HG03342 (cell line): ENCODE data around the gene PARD6B.
"Not testable (repeated sequence)": the region's sequence is repeated elsewhere in the genome, so short reads cannot be mapped to it uniquely, and the experiment has no call there.

Source experiments
- ATAC-seq: cut with Tn5 transposase; IDR thresholded peaks from one replicate; pipeline ENCODE4 v1.9.1; 2021; ENCODE audit warnings: mild to moderate bottlenecking, moderate library complexity; ENCODE audit not compliant: unreplicated experiment

PARD6B gene

GRCh38 chr20:50701041-50701963 lies 30.1 kb upstream of the PARD6B start:
- no peak for ATAC-seq

GRCh38 chr20:50703651-50704438 lies 27.5 kb upstream of the PARD6B start:
- ATAC-seq: not testable (repeated sequence)

- no peak for ATAC-seq
Observed at GRCh38 chr20:50704514-50704913, 26.9 kb upstream of the PARD6B start.

GRCh38 chr20:50704971-50705370 lies 26.4 kb upstream of the PARD6B start:
- ATAC-seq: no peak

- ATAC-seq: no peak
Observed at GRCh38 chr20:50708845-50709635, 22.3 kb upstream of the PARD6B start.

- ATAC-seq: no peak
Observed at GRCh38 chr20:50709636-50709973, 21.8 kb upstream of the PARD6B start.

- ATAC-seq: no peak
Observed at GRCh38 chr20:50710492-50711063, 20.8 kb upstream of the PARD6B start.

- no peak for ATAC-seq
Observed at GRCh38 chr20:50711113-50711825, 20.1 kb upstream of the PARD6B start.

- ATAC-seq: no peak
Observed at GRCh38 chr20:50712771-50713656, 18.4 kb upstream of the PARD6B start.

- ATAC-seq: no peak
Observed at GRCh38 chr20:50713657-50714101, 17.7 kb upstream of the PARD6B start.

GRCh38 chr20:50714426-50714825 lies 17.0 kb upstream of the PARD6B start:
- ATAC-seq: not testable (repeated sequence)

- no peak for ATAC-seq
Observed at GRCh38 chr20:50715694-50716093, 15.7 kb upstream of the PARD6B start.

GRCh38 chr20:50716518-50716917 lies 14.9 kb upstream of the PARD6B start:
- ATAC-seq: no peak

GRCh38 chr20:50717312-50717711 lies 14.1 kb upstream of the PARD6B start:
- no peak for ATAC-seq

GRCh38 chr20:50717974-50718761 lies 13.2 kb upstream of the PARD6B start:
- ATAC-seq: no peak

GRCh38 chr20:50719328-50719727 lies 12.1 kb upstream of the PARD6B start:
- ATAC-seq: no peak

GRCh38 chr20:50720026-50720425 lies 11.4 kb upstream of the PARD6B start:
- ATAC-seq: no peak

GRCh38 chr20:50720582-50720981 lies 10.8 kb upstream of the PARD6B start:
- no peak for ATAC-seq
